ENCODE results near the gene INSIG1.

The INSIG1 gene

DNA sequence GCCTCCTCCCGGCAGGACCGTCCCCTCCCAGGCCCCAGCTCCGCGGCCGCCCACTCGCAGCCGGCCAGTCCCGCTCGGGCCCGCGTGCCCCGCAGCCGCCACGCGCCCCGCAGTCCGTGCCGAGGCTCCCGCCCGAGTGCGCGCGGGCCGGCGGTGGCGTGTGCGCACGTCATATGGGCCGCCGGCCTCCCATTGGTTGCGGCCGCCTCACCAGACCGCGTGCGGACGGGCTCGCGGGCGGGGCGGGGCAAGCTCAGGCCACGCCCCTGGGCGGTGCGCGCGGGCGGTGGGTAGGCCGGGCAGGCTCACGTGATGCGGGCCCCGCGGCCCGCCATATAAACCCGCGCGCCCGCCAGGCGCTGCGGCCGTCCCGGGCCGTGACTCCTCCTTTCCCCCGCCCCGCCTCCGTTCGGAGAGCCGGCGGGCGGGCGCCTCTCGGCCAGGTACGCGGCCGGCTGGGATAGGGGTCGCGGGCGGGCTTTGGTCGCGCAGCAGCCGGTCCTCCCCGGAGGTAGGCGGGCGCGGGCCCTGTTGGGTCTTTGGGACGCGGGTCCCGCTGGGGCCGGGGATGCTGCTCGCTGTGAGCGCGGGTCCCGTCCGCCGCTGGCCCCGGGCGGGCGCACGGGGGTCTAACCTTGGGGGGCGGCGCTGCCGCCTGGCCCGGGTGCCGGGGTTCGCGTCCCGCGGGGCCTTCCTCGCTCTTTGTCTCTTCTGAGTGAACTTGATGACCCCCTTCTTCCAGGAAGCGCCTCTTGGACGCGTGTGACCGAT lies at the start of gene INSIG1:
TSS of gene INSIG1 (plus strand) at position 362 of the 771 bp plus-strand sequence. CDS start at position 770, 408 bp downstream.
- peak; percentile 74 for DNase-seq (ENCODE audit: low read depth)

DNA sequence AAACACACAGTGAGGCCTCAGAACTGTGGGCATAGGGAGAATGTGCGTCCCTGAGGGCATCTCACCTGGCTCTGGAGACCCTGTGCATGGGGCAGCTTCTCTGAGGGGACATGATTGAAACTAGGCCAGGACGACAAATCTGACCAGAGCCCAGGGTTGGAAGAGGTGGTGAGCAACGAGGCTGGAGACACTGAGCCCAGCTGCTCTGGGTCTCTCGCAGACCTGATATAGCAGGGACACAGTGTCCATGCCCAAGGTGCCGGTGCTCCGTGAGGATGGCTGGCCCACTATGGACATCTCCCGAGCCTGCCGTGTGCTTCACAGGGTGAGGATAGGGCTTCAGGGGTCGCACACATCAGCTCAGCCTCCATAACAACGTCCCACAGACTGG lies 49.3 kb upstream of the INSIG1 start:
- no peak for DNase-seq (ENCODE audit: low read depth)

- no peak for DNase-seq (ENCODE audit: low read depth)
These were observed 45.8 kb upstream of the INSIG1 start for GRCh38 chr7:155251831-155252230.

DNA sequence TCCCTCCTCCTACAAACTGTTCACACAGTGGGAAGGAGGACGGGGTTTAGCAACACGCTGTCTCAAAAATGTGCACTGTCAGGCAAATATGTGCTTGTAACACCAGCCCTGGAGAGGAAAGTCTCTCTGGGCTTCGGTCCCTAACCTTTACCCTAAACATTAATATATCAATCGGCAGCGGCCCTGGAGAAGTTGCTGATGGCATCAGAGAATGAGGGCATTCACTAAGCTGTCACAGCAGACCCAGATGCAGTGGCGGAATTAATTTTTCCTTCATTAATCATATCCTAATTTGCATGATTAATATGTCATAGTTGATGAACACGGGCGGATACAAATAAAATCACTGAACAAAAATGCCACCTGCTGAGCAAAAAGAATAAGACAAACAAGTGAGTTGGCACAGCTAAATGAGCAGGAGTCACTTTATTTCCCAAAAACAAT lies 45.2 kb upstream of the INSIG1 start:
- DNase-seq (ENCODE audit: low read depth): no peak

GRCh38 chr7:155252892-155253501 lies 44.7 kb upstream of the INSIG1 start:
- no peak for DNase-seq (ENCODE audit: low read depth)

- no peak for DNase-seq (ENCODE audit: low read depth)
These were observed 43.7 kb upstream of the INSIG1 start for GRCh38 chr7:155254018-155254417.

GRCh38 chr7:155255071-155255470 lies 42.6 kb upstream of the INSIG1 start:
- no peak for DNase-seq (ENCODE audit: low read depth)

GRCh38 chr7:155255621-155256020 lies 42.1 kb upstream of the INSIG1 start:
- DNase-seq (ENCODE audit: low read depth): no peak

GRCh38 chr7:155256081-155256760 lies 41.5 kb upstream of the INSIG1 start:
- no peak for DNase-seq (ENCODE audit: low read depth)

DNA sequence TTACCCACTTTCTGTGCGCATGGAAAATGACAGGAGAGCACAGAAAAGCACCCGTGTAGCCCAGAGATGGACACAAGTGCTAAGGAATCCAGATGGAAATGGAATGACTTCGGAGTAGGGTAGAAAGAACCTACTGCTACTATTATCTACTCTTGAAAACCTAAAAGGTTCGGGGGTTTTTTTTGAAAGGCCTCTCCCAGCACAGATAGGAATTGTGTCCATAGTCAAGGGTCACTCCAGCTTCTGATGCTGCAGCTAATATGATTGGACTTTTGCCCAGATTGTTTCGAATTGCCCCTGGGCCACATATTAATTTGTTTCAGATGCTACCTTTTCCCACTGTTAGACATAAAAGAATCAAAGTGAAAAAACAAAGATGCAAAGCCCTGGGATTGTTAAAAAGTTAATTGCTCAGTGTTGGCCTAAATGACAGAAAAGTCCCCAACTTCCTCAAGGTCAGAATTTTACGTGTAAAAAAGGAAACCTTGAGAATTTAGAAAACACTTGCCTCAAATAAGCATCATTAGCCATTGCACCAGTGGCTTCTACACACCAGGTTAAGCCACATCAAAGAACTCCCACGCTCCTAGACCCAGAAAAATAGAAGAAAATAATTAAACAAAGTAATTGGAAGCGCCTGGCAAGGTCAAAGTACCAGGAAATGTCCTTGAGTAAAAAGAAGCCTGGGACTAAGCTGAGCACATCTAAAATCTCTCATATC lies 40.8 kb upstream of the INSIG1 start:
- no peak for DNase-seq (ENCODE audit: low read depth)

- DNase-seq (ENCODE audit: low read depth): no peak
These were observed 40.0 kb upstream of the INSIG1 start for GRCh38 chr7:155257482-155258225.

GRCh38 chr7:155258226-155258560 lies 39.5 kb upstream of the INSIG1 start:
- no peak for DNase-seq (ENCODE audit: low read depth)

DNA sequence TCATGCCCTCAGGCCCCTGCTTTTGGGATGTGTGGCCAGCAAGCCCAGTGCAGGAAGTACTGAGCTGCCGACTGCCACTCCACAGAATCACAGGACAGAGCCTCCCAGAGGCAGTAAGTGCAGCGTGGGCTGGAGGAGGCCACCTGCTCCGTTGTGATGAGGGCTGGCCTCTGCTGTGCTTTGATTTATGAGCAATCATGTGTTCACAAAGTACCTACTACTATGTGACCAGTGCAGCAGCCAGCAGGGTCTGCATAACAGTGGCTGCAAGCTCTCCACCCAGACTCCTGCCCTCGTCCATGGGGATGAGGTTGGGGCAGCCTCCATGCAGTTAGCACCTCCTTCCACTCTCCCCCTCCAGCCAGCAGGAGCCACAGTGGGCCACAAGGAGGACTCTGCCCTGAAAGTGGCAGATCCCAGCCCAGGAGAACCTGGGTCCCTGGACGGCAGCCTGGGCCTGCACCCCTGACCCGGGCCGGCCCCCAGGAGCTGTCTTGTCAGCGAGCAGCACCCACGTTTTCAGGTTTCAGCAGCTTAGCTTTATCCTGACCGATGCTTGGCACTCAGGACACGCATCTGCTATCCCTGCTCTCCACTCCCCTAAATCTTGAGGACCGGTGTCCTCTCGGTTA lies 37.7 kb upstream of the INSIG1 start:
- no peak for DNase-seq (ENCODE audit: low read depth)

- no peak for DNase-seq (ENCODE audit: low read depth)
These were observed 37.2 kb upstream of the INSIG1 start for GRCh38 chr7:155260498-155260872.

GRCh38 chr7:155261031-155261985 lies 36.4 kb upstream of the INSIG1 start:
- DNase-seq (ENCODE audit: low read depth): no peak

- DNase-seq (ENCODE audit: low read depth): no peak
These were observed 35.6 kb upstream of the INSIG1 start for GRCh38 chr7:155262031-155262430.

- DNase-seq (ENCODE audit: low read depth): no peak
These were observed 34.6 kb upstream of the INSIG1 start for GRCh38 chr7:155263051-155263450.

- DNase-seq (ENCODE audit: low read depth): no peak
These were observed 34.0 kb upstream of the INSIG1 start for GRCh38 chr7:155263581-155264143.

- DNase-seq (ENCODE audit: low read depth): no peak
These were observed 32.5 kb upstream of the INSIG1 start for GRCh38 chr7:155265144-155265543.

DNA sequence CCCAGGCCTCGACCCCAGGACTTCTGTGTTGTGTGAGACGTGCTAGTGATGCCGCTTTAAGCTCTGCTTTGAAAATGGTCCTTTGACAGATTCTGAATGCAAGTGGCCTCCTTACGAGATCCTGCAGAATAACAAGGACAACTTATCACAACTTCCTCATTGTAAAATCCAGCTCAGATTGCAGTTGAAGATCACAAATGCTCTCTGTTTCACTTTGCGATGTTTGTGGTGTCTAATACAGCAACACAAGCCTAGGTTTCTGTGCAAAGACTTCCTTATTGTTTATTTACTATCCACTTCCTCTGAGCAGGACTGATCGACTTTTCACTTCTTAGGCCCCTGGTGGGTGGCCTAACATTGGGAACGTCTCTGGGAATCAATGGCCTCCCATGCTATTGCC lies 31.7 kb upstream of the INSIG1 start:
- DNase-seq (ENCODE audit: low read depth): no peak
